DOHH2 (cell line): Measurements from ENCODE around the gene ZSCAN16.

Experiments used
- CTCF ChIP-seq: fragments of 200-600 bp; sonication (generic); IDR thresholded peaks from one replicate; pipeline ENCODE4 v1.5.1; 2014; ENCODE audit warnings: antibody characterized with exemption, mild to moderate bottlenecking, low read depth, low read length; ENCODE audit not compliant: poor library complexity, severe bottlenecking
- EZH2phosphoT487 ChIP-seq: fragments of 200-600 bp; sonication (generic); IDR thresholded peaks from 2 replicates; pipeline ENCODE4 v1.6.1; 2017; ENCODE audit warnings: borderline replicate concordance, mild to moderate bottlenecking, antibody characterized with exemption, low read length, moderate library complexity, mixed read lengths

- TF ChIP-seq CTCF, result no peak
- no peak for TF ChIP-seq EZH2phosphoT487
Measured at GRCh38 chr6:28078836-28079235, 45.6 kb upstream of the ZSCAN16 start.
